CD4-positive, CD25-positive, alpha-beta regulatory T cell (primary cell): Measurements from ENCODE around the gene POTEJ. TPM values are rescaled to one million over a fixed set of nuclear protein-coding genes. Genes with fewer than 3 reads are reported as not detected.
"Not testable (repeated sequence)": the region's sequence is repeated elsewhere in the genome, so short reads cannot be mapped to it uniquely, and the experiment has no call there.

ENCODE experiments used
- ATAC-seq, 2 donors: fragments of 150-1000 bp; cut with Tn5 transposase; one replicate each; pipeline ENCODE4 v1.10.0; 2021; ENCODE audit warnings: low read depth in 2 of 2, moderate number of reproducible peaks in 2 of 2, moderate library complexity in 1 of 2
- DNase-seq, 3 donors: peaks; one replicate each; pipeline versions ENCODE4 v3.0.0 to v3.0.0-alpha.2; 2012 to 2022; ENCODE audit warnings: mixed read lengths in 1 of 3
- H3K27ac ChIP-seq: one replicate; pipeline ENCODE4 v1.7.0; 2013; ENCODE audit warnings: mild to moderate bottlenecking, low read length; ENCODE audit not compliant: insufficient read depth, poor library complexity, severe bottlenecking
- H3K27me3 ChIP-seq: one replicate; pipeline ENCODE4 v1.7.0; 2013; ENCODE audit warnings: low read length; ENCODE audit not compliant: control insufficient read depth, insufficient read depth
- H3K36me3 ChIP-seq: one replicate; pipeline ENCODE4 v1.7.0; 2013; ENCODE audit warnings: mild to moderate bottlenecking, low read length, moderate library complexity; ENCODE audit not compliant: control insufficient read depth, insufficient read depth
- H3K4me1 ChIP-seq: 2 replicates; pipeline ENCODE4 v1.7.0; 2013; ENCODE audit warnings: mild to moderate bottlenecking, low read length; ENCODE audit not compliant: insufficient read depth, control insufficient read depth, poor library complexity, severe bottlenecking
- H3K4me3 ChIP-seq: one replicate; pipeline ENCODE4 v1.7.0; 2013; ENCODE audit warnings: low read depth, mild to moderate bottlenecking, low read length, moderate library complexity
- H3K9me3 ChIP-seq, 2 experiments: 1 replicate in 1 of 2; 2 replicates in 1 of 2; pipeline ENCODE4 v1.7.0; 2013; ENCODE audit warnings: low read length in 2 of 2, mild to moderate bottlenecking in 1 of 2, moderate library complexity in 1 of 2; ENCODE audit not compliant: control insufficient read depth in 2 of 2
- H3K27ac Mint-ChIP-seq, 3 donors: one replicate each; pipeline ENCODE4 v1.8.0; 2020 to 2022; ENCODE audit warnings: mild to moderate bottlenecking in 3 of 3, mixed read lengths in 3 of 3, moderate library complexity in 2 of 3
- H3K27me3 Mint-ChIP-seq: one replicate; pipeline ENCODE4 v1.8.0; 2022; ENCODE audit warnings: mild to moderate bottlenecking, mixed read lengths
- H3K36me3 Mint-ChIP-seq: one replicate; pipeline ENCODE4 v1.8.0; 2020; ENCODE audit warnings: mixed read lengths
- H3K4me1 Mint-ChIP-seq, 4 donors: one replicate each; pipeline ENCODE4 v1.8.0; 2020 to 2022; ENCODE audit warnings: mixed read lengths in 4 of 4, mild to moderate bottlenecking in 1 of 4
- H3K4me3 Mint-ChIP-seq, 4 donors: one replicate each; pipeline ENCODE4 v1.8.0; 2020 to 2022; ENCODE audit warnings: mild to moderate bottlenecking in 4 of 4, mixed read lengths in 4 of 4, moderate library complexity in 3 of 4
- H3K9me3 Mint-ChIP-seq, 7 donors: one replicate each; pipeline ENCODE4 v1.8.0; 2020 to 2022; ENCODE audit warnings: mixed read lengths in 7 of 7, mild to moderate bottlenecking in 3 of 7, moderate library complexity in 2 of 7
- polyA plus RNA-seq, 4 donors: library from polyadenylated mRNA; unstranded; fragments of 300-500 nt; fragmentation: Illumina TruSeq; gene quantifications; one replicate each; pipeline ENCODE4 v1.2.3, GENCODE V29; 2021
- total RNA-seq: library from RNA; stranded (reverse); gene quantifications from one replicate; pipeline ENCODE4 v1.2.3, GENCODE V29; 2022

POTEJ gene
- total and polyA plus RNA-seq, 5 donors from 2014 or later = not detected

DNA sequence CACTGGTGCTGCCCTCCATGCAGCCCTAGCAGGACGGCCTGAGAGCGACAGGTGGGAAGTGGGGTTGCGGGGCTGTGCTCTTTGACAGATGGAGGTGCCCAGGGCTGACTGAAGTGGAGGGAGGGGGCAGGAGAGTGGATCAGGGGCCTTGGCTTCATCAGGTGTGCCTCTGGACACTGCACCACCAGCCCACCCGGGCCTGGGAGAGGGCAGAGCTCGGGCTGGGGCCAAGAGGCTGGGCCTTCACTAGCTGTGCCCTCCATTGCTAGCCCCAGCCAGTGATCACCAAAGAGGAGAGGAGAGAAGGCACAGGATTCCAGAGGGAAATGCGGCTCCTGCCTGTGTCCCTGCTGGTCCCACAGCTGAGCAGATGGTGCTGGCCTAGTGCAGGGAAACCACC, 14.5 kb upstream of the POTEJ start:
- not testable (repeated sequence) for H3K9me3 ChIP-seq, H3K9me3 Mint-ChIP-seq, ATAC-seq, H3K36me3 Mint-ChIP-seq, H3K27ac Mint-ChIP-seq, H3K4me1 Mint-ChIP-seq, H3K27ac ChIP-seq, H3K27me3 Mint-ChIP-seq, H3K4me1 ChIP-seq, H3K27me3 ChIP-seq, DNase-seq, H3K36me3 ChIP-seq, H3K4me3 Mint-ChIP-seq, H3K4me3 ChIP-seq

DNA sequence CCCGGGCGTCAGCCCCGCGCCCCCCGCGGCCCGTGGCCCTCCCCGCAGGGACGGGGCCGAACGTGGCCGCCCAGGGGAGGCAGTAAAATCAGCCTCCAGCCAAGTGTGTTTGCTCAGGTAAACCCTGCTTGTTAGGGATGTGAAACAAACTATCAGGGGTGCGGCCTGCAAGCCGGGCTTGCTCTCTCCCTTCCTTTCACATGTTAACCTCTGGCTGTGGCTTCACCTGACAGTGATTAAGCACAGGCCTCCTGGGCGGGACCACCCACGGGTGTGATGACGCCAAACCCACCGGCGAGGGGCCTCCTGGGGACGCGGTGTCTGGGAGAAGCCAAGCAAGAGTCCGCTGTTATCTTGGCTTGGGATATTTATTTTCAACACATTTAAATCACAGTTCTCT, 13.2 kb upstream of the POTEJ start:
- not testable (repeated sequence) for DNase-seq, H3K27ac Mint-ChIP-seq, H3K4me1 Mint-ChIP-seq

DNA sequence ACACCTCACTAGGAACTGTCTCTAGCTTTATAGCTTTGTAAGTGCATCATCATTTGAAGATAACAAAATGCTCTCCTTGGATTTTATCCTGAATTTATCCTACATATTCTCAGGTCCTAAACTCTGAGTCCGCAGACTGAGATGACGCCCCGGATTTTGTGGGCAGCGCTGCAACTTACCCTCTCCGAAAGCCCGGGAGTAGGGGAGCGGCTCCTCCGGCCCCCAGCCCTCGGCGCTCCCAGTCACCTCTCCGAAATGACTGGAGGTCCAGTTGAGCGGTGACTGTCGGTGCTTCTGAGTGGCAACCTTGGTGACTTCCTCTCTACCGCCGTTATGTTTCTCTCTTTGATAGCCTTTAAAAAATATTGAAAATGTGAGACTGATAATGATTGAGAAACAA, 12.8 kb upstream of the POTEJ start:
- not testable (repeated sequence) for DNase-seq, H3K4me1 Mint-ChIP-seq, H3K4me3 Mint-ChIP-seq, H3K27me3 ChIP-seq, H3K9me3 ChIP-seq, ATAC-seq, H3K4me1 ChIP-seq, H3K36me3 ChIP-seq, H3K4me3 ChIP-seq, H3K36me3 Mint-ChIP-seq, H3K27ac ChIP-seq, H3K27ac Mint-ChIP-seq, H3K27me3 Mint-ChIP-seq, H3K9me3 Mint-ChIP-seq

More for the DNA sequence above, 13.2 kb upstream of the POTEJ start:
- not testable (repeated sequence) for H3K9me3 Mint-ChIP-seq, H3K4me1 ChIP-seq, H3K27me3 ChIP-seq, H3K27me3 Mint-ChIP-seq, H3K27ac ChIP-seq, H3K4me3 Mint-ChIP-seq, H3K9me3 ChIP-seq, ATAC-seq, H3K36me3 Mint-ChIP-seq, H3K4me3 ChIP-seq, H3K36me3 ChIP-seq

DNA sequence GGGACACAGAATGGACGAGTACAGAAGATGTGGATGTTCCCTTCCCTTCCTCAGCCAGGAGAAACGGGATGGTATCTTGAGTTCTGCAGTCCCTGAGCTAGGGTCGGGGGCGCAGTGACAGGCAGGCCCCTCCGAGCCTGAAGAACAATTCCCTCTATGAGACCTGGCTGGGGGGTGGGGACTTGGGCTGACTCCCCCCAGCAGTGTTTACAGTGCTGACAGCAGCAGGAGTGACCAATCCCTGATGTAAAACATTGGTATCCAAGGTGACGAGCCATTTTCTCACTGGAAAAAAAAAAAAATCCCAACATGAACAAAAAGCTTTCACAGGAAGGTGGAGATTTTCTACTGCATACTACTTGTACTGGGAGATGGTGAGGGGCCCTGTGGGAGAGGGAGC, 11.8 kb upstream of the POTEJ start, which contains the start of gene CFC1:
CFC1 (minus strand) TSS at position 183 of the 400 bp plus-strand sequence. CDS start 288 bp downstream, outside the sequence.
- not testable (repeated sequence) for H3K27ac ChIP-seq, H3K27ac Mint-ChIP-seq, H3K4me3 Mint-ChIP-seq, DNase-seq, H3K27me3 ChIP-seq, H3K36me3 ChIP-seq, ATAC-seq, H3K4me3 ChIP-seq, H3K4me1 ChIP-seq, H3K27me3 Mint-ChIP-seq, H3K9me3 Mint-ChIP-seq, H3K9me3 ChIP-seq, H3K4me1 Mint-ChIP-seq, H3K36me3 Mint-ChIP-seq

DNA sequence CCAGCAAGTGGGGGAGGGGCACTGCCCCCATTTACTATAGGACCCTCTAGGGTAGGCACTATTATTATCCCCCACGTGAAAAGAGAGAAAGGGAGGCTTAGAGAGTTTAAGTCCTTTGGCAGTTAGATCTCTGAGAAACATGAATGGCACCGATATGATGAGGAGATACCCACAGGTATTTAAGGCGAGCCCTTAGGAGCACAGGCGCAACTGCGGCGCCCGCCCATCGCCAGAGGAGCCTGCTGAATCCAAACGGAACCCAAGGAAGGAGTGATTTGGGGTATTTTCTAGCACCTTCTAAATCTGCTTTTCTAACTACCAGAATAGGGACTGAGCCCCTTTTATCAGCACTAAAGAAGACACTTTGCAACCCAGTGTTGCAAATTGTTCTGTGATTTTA, 11.3 kb upstream of the POTEJ start:
- not testable (repeated sequence) for ATAC-seq, H3K27ac Mint-ChIP-seq, H3K9me3 Mint-ChIP-seq, H3K4me3 Mint-ChIP-seq, H3K36me3 ChIP-seq, H3K4me1 ChIP-seq, H3K4me1 Mint-ChIP-seq, H3K4me3 ChIP-seq, DNase-seq, H3K9me3 ChIP-seq, H3K27me3 ChIP-seq, H3K27ac ChIP-seq, H3K27me3 Mint-ChIP-seq, H3K36me3 Mint-ChIP-seq

DNA sequence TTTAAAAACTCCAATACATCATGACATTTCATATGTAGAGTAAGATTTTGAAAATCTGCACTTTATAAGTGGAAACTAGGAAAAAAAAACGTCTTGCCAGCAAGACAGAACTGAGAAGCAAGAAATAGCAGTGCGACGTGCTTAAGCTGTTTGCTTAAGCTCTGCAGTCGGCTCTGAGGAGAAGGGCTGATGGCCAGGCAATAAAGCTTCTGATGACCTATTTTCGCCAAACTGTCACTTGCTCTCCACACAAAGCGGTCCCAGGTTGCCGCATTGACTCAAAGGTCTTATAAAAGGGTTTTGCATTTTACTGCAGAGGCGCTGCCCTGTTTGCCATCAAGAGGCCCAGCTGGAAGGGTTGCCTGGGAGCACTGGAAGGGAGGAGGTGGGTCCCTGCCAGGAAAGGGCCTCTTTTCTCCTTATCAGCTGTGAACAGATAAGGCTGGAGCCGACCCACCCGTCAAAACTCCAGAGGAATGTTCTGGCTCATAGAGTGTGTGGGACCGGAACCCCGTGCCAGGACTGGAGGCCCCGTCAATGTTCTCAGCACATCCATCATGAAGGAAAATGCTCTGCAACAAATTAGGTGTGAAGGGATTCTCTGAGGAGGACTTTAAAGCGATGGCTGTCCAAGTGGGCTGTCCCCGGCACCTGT, 9.5 kb upstream of the POTEJ start:
- H3K27me3 ChIP-seq, DNase-seq, H3K9me3 Mint-ChIP-seq, H3K36me3 ChIP-seq, H3K4me1 Mint-ChIP-seq, H3K36me3 Mint-ChIP-seq, H3K4me1 ChIP-seq, H3K27ac Mint-ChIP-seq, H3K9me3 ChIP-seq, H3K4me3 Mint-ChIP-seq, H3K27ac ChIP-seq, H3K4me3 ChIP-seq, H3K27me3 Mint-ChIP-seq, ATAC-seq: not testable (repeated sequence)

DNA sequence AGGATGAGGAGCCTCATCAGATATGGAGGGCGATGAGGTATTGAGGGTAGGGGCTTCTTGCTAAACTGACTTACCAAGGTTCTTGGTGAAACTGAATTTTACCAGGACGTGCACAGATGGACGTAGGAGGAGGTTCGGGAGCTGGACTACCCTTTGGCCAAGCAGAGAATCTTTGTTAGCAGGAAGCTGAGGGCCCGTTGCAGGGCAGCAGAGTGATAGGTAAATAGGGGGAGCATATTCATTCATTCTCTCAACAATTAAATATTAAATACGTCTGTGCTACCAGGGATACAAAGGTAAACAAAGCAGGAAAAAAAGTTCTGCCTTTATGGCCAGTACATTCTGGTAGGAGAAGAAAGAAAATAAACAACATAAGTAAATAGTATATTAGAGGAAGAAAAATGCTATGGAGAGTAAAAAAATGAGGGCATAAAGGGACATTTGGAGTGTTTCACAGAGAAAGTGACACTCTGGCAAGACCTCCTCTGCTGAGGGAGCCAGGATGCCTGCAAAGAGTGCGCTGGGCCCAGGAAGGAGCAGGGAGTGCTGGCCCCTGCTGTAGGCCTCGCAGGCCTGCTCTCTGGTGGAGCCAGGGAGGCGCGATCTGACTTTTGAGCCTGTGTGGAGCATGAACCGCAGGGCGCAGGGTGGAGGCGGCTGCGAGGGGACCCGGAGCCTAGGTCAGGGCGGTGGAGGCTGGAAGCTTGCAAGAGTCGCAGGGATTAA, 2.8 kb upstream of the POTEJ start:
- ATAC-seq, DNase-seq, H3K4me1 ChIP-seq, H3K4me1 Mint-ChIP-seq, H3K9me3 Mint-ChIP-seq, H3K4me3 ChIP-seq, H3K9me3 ChIP-seq, H3K36me3 ChIP-seq, H3K27ac Mint-ChIP-seq, H3K27ac ChIP-seq, H3K27me3 Mint-ChIP-seq, H3K4me3 Mint-ChIP-seq, H3K27me3 ChIP-seq, H3K36me3 Mint-ChIP-seq: not testable (repeated sequence)
